Ureter (tissue), 1 donor: ENCODE data around the gene ATOH8. TPM values are rescaled to one million over a fixed set of nuclear protein-coding genes. Genes with fewer than 3 reads are reported as not detected.
A peak's percentile ranks its signal among the peaks of the same experiment; 100 is the strongest.

ENCODE experiments used
- DNase-seq: peaks from one replicate; pipeline ENCODE4 v3.0.0-alpha.2; 2020; ENCODE audit warnings: low spot score
- total RNA-seq: library from RNA; stranded (reverse); gene quantifications from one replicate; pipeline ENCODE4 v1.2.4, GENCODE V29; 2023
- donor health status: DM: yes; HTN: yes; CAD: no.

ATOH8 gene
- total RNA-seq, 1 donor from 2014 or later: 21.8 TPM

DNA sequence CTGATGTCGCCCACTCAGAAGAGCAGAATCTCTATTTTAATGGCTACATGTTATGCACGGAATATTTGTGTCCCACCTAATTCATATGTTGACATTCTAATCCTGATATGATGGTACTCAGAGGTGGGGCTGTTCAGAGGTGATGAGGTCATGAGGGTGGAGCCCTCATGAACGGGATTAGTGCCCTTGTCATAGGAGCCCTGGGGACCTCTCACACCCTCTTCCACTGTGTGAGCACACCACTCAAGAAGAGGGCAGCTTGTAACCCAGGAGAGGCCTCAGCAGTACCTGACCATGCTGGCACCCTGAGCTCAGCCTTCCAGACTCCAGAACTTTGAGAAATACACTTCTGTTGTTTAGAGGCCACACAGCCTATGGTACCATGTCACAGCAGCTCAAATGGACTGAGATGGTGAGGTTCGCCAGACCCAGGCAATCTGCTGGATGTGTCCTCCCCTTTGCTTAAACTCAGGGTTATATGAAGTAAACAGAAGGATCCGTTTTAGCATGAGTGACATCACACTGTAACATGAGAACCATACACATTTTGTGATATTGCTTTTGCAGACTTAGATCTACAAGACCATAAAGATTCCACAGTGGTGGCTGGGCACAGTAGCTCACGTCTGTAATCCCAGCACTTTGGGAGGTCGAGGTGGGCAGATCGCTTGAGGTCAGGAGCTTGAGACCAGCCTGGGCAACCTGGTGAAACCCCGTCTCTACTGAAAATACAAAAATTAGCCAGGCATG, 48.7 kb downstream of the ATOH8 start:
- no peak for DNase-seq

DNA sequence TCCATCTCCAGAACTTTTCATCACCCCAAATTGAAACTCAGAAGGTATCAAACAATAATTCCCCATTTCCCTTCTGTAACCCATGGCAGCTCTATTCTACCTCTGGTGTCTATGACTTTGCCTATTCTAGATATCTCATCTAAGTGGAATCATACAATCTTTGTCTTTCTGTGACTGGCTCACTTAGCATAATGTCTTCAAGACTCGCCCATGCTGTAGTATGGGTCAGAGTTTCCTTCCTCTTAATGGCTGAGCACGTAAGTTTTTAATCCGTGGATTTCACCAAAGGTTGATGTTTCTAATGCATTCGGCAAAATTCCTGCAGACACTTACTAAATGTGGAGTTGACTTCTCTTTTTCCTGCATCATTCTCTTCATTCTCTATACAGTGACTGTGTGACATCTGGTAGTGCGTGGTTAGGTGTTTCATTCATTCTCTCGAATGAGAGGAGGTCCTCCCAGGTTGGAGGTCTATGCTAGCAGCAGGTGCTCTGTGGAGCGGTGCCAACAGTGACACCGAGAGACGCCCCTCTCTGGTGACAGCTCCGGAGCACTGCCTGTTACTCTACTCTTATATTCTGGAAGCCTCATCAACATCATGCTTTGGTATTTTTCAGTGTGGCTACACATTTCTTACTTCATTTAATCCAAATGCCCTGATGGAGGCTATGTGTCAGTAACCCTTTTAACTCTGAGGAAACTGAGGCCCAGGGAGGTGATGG, 50.1 kb downstream of the ATOH8 start:
- no peak for DNase-seq

DNA sequence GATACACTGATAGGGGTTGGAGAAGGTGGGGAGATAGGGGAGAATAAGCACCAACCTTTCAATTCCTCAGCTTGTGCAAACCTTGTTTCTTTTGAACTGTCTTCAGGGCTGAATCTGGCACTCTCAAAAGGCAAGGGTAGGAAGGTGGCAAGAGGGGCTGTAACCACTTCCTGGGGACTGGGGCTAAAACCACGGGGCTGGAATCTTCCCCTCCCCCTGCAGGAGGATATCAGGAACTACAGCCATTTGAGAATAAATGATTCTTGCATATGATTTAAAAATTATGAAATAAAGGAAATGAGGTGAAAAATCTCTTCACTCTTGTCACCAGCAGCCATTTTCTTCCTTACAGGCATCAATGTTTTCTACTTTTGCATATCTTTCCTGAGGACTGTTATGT, 50.8 kb downstream of the ATOH8 start:
- DNase-seq: no peak

- peak; percentile 31 for DNase-seq
Observed at GRCh38 chr2:85806358-85807118, 52.7 kb downstream of the ATOH8 start.

DNA sequence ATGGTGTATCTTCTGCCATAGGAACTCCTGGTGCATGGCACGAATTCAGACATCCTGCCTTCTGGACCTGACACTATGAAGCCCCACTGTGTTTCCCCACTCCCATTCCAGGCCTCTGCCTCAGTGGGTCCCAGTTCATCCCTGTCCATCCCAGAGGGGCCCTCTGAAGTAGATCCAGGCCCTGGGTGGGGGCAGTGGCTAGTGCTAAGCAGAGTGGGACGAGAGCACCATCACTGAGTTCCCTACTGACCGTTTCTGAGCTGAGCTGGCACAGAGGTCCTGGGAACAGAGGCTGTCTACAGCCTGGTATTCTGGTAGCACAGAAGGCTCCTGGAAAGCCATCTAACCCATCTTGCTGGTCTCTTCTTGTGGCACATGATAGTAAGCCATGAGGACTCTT, 54.0 kb downstream of the ATOH8 start:
- no peak for DNase-seq

DNA sequence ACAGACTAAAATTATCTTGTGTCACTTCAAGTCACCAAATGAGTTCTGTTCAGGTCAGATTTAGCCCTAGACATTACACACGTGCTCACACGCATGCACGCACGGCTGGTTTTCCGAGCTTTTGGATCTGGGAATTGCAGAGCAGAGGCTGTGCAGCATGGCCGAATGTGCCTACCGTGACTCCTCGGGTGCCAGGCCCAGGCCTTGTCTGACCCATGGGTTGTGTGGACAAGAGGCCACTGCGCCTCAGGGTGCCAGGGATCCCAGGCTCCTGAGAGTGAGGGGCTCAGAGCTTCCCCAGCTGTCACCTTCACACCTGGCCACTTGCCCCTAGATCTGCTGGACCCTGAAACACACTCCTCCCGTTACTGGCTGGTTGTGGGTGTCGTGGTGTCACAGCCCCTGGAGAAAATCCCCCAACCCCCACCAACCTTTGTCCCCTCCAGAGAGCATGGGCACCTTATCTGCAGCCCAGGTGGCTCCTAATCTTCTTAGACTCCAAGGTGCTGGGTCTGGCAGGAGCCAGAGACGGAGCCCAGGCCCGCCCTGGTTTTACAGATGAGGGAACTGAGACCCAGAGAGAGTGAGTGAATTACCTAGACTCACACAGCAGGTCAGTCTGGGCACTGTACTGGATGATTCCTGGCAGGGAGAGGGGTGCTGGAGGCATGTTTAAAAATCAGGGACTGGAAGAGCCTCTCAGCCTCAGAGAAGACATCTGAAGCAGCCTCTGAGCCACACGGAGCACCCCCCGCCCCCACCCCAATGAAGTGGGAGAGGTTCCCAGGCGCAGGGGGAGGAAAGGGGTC, 56.8 kb downstream of the ATOH8 start:
- DNase-seq: peak; percentile 44

GRCh38 chr2:85811180-85812093, 57.6 kb downstream of the ATOH8 start:
- DNase-seq: peak; percentile 68

GRCh38 chr2:85812094-85812735, 58.4 kb downstream of the ATOH8 start:
- peak; percentile 41 for DNase-seq

GRCh38 chr2:85813211-85813981, 59.6 kb downstream of the ATOH8 start:
- DNase-seq: peak; percentile 39

DNA sequence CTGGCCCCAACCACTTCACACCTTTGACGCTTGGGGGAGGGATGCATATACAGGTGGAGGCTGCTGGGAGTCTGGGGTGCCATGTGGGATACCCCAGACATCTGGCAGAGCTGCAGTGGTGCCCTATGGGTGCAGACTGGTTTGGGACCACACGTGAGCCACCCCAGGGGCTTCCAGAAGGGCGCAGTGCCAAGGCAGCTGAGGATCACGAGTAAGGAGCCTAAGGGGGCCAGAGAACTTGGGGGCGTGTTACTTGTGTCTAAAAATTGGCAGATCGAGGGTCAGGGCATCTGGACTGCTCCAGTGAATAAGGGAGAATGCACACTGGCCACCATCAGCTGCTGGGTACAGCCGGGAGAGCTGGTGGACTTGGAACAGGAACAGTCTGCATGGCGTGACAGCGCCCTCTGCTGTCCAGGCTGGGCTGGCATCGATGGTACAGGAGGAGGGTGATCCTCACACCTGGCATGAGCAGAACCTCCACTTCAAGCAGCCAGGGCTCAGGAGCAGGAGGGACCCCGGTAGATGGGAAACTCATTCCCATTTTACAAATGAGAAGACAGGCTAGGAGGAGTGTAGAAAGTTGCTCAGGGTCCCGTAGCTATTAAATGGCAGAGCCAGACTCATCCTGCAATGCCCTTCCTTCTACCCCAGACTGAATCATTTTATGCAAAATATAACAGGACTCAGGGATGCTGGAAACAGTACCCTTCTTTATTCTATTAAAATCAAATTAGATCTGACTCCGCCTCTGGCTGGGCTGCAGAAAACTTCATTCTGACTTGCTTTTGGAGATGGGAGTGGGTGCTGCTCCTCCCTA, 60.4 kb downstream of the ATOH8 start:
- peak; percentile 93 for DNase-seq

DNA sequence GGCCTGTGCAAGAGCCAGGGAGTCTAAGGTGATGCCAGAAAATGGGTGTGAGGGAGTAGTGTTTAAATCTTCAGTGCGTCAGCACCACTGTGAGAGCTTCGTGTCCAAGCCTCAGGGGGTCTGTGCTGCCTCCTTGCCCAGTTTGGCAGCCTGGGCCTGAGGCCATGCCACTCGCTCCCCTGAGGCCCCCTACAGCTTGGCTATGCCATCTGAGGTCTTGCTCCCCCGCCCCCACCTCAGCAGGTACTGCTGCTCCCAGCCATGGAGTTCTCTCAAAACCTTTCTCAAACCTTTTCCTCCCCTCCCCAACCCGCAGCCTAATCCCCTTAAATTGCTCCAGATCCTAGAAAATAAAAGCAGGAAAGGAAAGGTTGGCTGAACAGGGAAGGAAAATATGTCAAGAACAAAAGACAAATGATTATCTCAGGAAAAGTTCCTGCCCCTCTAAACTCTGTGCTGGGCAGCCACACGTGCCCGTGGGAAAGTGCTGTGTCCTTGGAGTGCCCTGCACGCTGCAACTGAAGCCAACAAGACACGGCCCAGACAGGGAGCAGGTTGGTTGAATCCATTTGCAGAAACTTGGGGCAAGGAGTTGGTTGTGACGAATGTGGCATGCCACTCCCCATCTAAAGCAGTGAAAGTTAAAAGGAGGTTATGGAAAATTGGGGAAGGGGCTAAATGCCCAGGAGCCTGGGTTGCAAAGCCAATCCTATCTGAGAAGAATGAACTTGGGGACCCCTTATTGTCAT, 61.2 kb downstream of the ATOH8 start:
- peak; percentile 33 for DNase-seq

GRCh38 chr2:85819811-85820510, 66.2 kb downstream of the ATOH8 start:
- peak; percentile 22 for DNase-seq

DNA sequence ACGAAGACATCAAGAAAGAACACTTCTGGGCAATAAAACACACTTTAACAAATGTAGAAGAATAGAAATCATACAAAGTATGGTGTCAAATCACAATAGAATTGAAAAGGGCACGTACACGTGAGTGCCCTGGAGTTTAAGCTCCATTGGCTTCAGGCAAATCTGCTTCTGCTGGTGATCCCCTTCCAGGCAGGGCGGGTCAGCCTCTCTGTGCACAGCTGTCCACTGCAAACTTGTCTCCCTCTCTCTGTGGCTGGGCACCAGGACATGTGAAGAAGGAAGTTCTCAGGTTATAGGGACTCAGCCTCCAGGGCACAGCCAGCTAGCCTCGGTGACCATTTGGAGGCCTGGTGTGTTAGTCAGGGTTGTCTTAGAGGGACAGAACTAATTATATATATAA, 69.0 kb downstream of the ATOH8 start:
- peak; percentile 32 for DNase-seq

DNA sequence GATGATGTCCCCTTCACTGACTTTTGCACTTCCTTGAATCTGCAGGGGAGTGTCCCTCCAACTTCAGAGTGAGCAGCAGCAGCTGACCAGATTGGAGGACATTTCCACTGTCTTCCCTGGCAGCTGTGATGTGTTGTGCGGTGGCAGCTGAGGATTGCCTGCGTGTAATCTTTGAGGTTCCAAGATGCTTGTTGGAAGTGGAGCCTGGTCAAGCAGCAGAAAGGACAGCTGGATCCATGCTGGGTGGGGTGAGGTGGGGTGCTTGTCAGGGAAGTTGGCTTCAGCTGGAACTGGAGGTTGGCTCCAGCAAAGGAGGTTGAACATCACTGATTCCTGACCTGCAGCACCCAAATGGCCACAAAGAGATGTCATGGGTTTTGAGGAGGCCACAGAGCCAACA, 70.2 kb downstream of the ATOH8 start:
- peak; percentile 22 for DNase-seq

- DNase-seq: peak; percentile 79
Observed at GRCh38 chr2:85826990-85827878, 73.4 kb downstream of the ATOH8 start.
